ENCODE measurements around the gene USP22.
A peak's percentile ranks its signal among the peaks of the same experiment; 100 is the strongest.

The USP22 gene

DNA sequence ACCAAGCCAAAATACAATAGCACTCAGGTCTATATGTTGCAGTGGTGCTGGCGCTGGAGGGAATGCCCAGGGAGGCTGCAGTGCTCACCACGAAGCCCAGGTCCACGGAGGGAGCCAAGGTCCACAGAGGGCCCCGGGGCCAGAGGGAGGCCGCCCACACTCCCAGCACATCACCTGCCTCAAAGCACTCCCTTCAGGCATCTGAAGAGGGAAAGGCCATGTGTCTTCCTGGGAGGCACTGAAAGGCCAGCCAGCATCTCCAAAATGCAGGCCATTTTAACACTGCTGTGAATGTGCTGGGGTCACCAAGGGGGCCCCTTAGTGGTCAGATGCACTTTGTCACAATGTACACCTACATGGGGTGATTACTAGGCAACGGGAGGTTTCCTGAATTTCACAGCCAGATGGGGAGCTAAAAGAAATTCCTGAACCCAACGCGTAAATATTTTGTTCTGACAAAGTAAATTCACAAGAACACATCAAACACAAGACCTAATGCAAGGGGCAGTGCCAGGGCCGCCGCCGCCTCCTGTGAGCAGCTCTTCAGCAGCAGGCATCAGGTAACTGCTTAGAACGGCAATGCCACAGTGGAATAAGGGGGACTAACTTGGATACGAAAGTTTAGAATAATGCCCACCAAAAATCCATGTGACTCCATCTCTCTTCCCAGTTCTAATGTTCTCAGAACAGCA lies 42.8 kb downstream of the USP22 start:
- DNase-seq, result no peak

GRCh38 chr17:20999044-20999573 lies 43.7 kb downstream of the USP22 start:
- DNase-seq, result no peak

DNA sequence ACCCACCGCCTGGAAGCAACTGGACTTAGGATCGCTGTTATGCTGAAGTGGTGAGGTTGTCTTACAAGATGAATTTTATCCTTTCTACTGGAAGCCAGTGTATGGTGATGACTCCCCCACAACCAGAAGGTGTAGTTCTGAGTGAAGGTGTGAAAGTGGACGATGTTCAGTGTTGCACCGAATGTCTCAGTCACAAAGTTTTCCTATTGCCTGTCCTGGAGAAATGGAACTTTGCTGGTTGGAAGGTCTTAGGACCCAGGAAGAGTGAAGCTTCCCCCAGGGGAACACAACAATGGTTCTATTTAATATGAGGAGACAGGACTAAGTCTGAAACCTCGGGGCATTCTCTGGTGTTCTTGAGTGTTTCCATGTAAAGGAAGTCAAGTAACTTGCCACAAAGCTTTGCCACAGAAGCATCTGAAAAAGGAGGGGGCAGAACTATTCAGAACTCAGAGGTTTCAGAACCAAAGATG lies 44.2 kb downstream of the USP22 start:
- DNase-seq, result no peak

- no peak for DNase-seq
Observed at GRCh38 chr17:20997711-20998570, 44.9 kb downstream of the USP22 start.

DNA sequence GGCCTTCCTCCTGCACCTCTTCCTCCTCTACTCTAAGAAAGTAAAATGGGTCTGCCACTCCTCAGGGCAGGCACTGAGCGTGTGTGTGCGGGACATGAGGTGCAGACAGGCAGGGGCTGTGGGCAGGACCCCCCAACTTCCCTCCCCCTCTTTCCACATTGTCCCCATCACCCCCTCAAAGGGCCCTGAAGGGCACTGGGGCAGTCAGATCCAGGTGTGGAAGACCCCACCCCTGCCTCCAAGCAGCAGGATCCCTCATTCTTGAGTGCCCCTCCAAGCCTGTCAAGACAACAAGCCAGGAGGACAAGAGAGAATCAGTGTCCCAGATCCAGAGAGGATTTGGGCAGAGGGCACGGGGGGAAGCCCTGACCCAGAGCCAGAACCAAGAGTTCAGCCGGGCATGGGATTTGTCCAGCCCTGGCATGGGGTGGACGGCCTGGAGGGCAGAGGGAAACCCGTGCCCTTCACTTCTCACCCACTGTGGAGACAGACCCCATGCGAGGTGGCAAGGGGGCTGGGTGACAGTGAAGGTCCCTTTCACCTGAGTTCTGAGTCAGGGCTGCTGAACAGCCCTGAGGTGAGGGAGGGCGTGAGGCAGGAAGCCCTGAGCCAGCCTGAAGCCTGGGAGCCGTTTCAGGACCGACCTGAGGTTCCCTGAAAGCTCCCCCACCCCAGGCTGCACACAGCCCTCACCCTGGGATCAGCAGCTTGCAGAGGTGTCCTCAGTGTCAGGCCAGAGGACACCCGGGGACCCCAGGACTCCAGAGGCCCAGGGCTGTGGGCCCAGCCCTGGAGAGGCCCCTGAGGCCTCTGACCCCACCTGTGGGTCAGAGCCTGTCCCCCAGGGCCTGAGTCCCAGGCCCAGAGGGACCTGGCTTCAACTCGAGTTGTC lies 45.8 kb downstream of the USP22 start:
- no peak for DNase-seq

DNA sequence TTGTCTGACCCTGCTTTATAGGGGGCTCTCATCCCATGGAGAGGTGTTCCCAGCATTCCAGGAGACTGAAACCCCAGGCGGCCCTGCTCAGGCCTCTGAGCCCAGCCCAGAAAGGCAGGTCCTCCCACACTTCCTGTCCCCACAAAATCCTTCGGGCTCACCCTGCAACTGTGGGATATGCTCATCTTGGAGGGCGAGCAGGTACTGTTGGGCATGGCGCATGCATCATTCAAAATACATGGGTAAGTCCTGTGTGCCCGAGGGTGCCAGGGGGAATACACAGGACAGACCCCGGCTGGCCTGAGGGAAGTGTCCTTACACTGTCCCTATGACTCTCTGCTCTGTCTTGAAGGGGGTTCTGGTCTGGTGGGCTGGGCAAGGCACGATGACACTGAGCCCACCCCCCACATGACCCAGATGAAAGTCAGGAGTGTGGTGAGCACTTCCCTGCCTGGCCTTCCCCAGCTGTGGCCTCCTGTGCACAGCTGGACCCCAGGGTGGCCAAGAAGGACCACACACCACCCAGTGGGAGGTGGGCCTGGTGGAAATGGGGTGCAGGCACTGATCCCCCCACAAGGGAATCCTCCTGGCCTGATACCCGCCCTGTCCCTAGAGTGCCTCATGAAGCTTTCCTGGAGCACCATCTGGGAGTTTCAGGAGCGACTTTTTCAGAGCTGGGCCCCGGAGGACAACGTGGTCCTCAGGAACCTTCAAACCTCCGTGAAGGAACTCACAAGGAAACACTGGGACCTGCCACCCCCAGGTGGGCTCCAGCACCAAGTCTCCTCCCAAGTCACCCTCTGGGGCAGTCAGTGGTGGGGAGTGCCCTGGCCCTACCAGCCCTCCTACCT lies 46.7 kb downstream of the USP22 start:
- no peak for DNase-seq

GRCh38 chr17:20995164-20995872 lies 47.5 kb downstream of the USP22 start:
- DNase-seq, result no peak

DNA sequence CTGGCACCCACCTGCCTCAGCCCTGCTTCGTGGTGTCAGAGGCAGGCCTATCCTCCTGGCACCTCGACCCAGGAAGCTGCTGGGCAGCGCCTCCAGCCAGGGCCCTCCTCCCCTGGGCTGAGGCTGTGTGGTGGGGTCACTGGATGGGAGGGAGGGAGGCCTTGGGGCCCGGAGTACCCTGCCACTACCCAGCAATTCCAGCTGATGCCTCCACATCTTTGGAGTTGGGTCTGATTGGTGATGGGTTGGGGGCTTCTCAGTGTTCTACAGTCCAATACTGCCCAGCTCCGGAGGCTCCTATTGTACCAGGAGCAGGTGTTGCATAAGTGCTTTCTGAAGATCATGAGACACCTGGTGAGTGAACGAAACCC lies 48.0 kb downstream of the USP22 start:
- DNase-seq, result no peak

- no peak for DNase-seq
Observed at GRCh38 chr17:20993863-20994778, 48.7 kb downstream of the USP22 start.

GRCh38 chr17:20992987-20993862 lies 49.6 kb downstream of the USP22 start:
- peak; percentile 68 for DNase-seq

DNA sequence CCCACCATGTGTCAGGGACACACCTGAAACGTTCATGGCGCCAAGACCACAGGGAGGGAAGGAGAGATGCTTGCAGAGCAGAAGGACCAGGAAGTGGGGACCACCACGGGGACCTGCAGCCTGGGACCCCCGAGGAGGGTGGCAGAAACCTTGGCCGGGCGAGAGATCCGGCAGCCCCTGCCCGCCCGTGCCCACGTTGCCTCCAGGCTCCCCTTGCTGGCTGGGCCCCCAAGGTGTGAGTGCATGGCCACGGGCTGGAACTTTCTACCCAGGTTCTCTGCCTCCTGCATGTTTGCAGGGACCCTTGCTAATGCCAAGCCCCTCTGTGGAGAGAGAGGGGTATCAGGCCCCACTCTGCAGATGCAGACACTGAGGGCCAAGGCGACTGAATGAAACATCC lies 50.4 kb downstream of the USP22 start:
- DNase-seq, result no peak

DNA sequence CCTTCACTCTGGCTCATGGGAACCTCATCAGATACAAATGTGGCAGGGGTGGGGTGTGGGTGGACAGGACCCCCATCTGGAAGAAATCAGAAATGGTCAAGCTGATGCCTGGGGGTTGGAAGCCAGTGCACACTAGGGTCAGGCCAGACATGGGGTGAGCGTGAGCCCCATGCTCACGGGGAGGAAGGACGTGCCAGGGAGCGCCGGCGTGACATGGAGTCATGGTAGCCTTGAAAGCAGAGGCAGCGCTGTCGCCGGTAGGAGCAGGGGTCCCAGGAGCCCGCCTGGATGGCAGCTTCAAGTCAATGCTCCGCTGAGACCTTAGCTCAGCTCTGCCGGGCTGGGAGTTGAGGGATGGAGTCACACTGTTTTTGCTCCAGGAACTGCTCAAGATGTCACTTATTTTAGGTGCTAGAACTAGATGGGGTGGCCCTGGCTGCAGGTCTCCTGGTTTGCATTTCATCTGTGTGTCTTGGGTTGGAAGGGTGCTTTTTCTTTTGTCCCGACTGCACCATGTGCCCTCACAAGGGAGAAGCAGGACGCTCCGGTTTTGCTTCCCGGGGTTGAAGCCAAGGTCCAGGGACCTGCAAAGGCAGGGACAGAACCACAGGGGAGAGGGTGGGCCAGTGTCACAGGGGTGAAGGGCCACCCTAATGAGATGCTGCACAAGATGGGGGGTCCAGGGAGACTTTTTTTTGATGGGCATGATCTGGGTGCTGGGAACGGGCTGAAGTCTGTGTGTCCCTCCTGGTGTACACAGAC lies 51.4 kb downstream of the USP22 start:
- DNase-seq, result no peak

GRCh38 chr17:20989991-20990855 lies 52.6 kb downstream of the USP22 start:
- DNase-seq, result no peak

GRCh38 chr17:20989481-20989880 lies 53.3 kb downstream of the USP22 start:
- DNase-seq, result no peak

- no peak for DNase-seq
Observed at GRCh38 chr17:20988896-20989295, 53.9 kb downstream of the USP22 start.

DNA sequence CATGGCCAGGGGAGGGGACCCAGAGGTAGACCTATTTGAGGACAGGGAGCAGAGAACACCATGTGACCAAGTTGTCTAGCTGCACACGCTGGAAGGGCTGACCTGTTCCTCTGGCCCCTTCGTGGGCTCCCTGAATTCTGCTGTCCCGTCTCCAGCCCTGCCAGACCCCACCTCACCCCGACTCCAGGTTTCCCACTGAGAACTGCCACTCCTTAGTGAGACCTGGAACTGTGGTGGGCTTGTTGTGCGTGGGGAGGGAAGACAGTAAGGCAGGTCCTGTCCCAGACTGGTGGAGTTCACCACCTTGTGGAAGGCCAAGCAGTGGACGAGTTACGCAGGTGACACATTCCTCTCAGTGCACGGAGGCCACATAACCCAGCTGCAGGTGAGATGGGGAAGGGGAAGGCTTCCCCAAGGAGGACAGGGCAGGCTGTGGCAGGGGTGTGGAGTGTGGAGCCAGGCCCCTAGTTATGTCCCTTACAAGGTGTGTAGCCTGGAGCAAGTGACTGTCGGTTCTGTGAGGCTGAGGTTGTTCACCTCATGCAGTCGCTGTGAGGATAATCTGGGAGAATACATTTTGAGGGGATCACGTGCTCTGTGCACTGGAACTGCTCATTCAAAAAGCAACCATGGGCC lies 54.7 kb downstream of the USP22 start:
- DNase-seq, result no peak

DNA sequence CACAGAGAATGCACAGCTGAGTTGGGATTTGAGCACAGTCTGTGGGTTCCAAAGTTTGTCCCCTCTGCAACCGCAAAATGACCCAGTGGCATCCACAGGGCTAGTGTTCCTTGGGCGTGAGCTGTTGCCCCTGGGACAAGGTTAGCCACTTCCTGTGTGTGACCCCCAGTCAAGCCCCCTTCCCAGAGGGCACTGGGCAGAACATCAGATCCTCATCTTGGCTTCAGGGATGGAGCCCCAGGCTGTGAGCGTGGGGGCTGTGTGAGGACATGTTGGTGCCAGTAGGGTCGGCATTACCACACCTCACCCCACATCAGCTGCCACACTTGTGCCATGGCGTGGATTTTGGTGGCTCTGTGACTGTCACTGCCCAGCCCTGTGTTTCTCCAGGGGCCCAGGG lies 55.3 kb downstream of the USP22 start:
- DNase-seq, result no peak
